Caco-2 (cell line): ENCODE data around the gene TTC39A. TPM values are rescaled to one million over a fixed set of nuclear protein-coding genes. Genes with fewer than 3 reads are reported as not detected.

ENCODE experiments used
- BruUV-seq: library from RNA; stranded (reverse); fragments of 400-500 nt; replicated peaks from 2 replicates; lab custom pipeline; 2021; lab: Mats Ljungman, UMichigan
- CTCF ChIA-PET: fragments of 300-600 bp; sonication (Branson Sonifier 250); formaldehyde crosslinking; loops from one replicate; lab custom pipeline; 2022; ENCODE audit warnings: antibody characterized with exemption; lab: Charles Lee
- POLR2A ChIA-PET: fragments of 300-600 bp; sonication (Branson Sonifier 250); formaldehyde crosslinking; loops from one replicate; lab custom pipeline; 2022; ENCODE audit warnings: antibody characterized with exemption; lab: Charles Lee
- DNase-seq, 2 experiments: peaks; one replicate each; pipeline versions ENCODE4 v3.0.0 to v3.0.0-alpha.2; 2020 to 2022
- H3K27me3 ChIP-seq: replicated peaks from 2 replicates; pipeline ENCODE4 v1.6.0; 2011; ENCODE audit warnings: low read length; ENCODE audit not compliant: control insufficient read depth, insufficient read depth
- H3K36me3 ChIP-seq: 2 replicates; pipeline ENCODE4 v1.5.1; 2011; ENCODE audit warnings: low read length; ENCODE audit not compliant: control insufficient read depth, insufficient read depth
- H3K4me1 ChIP-seq: fragments of 250-450 bp; sonication (Bioruptor Pico); 2 replicates; pipeline ENCODE4 v1.5.1; 2020; ENCODE audit warnings: mild to moderate bottlenecking
- H3K4me3 ChIP-seq: 2 replicates; pipeline ENCODE4 v1.5.1; 2011; ENCODE audit warnings: low read depth, mild to moderate bottlenecking, control low read depth, low read length
- H3K9me3 ChIP-seq: fragments of 250-450 bp; sonication (Bioruptor Pico); 2 replicates; pipeline ENCODE4 v1.5.1; 2020; ENCODE audit warnings: mild to moderate bottlenecking, moderate library complexity
- H3K27ac Mint-ChIP-seq: one replicate; pipeline ENCODE4 v1.8.0; 2022; ENCODE audit warnings: mixed read lengths; ENCODE audit not compliant: unreplicated experiment
- H3K27me3 Mint-ChIP-seq: one replicate; pipeline ENCODE4 v1.8.0; 2022; ENCODE audit warnings: mixed read lengths; ENCODE audit not compliant: insufficient read depth, unreplicated experiment
- H3K36me3 Mint-ChIP-seq: one replicate; pipeline ENCODE4 v1.8.0; 2022; ENCODE audit warnings: mild to moderate bottlenecking, mixed read lengths; ENCODE audit not compliant: insufficient read depth, unreplicated experiment
- H3K4me1 Mint-ChIP-seq: one replicate; pipeline ENCODE4 v1.8.0; 2022; ENCODE audit warnings: low read depth, mixed read lengths; ENCODE audit not compliant: unreplicated experiment
- H3K4me3 Mint-ChIP-seq: one replicate; pipeline ENCODE4 v1.8.0; 2022; ENCODE audit warnings: mild to moderate bottlenecking, moderate library complexity, mixed read lengths; ENCODE audit not compliant: unreplicated experiment
- H3K9me3 Mint-ChIP-seq: one replicate; pipeline ENCODE4 v1.8.0; 2022; ENCODE audit warnings: mixed read lengths; ENCODE audit not compliant: unreplicated experiment
- CTCF ChIP-seq, 2 experiments: fragments of 200-600 bp in 1 of 2; IDR thresholded peaks; 1 replicate in 1 of 2; 2 replicates in 1 of 2; pipeline versions ENCODE4 v1.5.1 to v1.8.0; 2011 to 2022; ENCODE audit warnings: antibody characterized with exemption in 1 of 2, control low read depth in 1 of 2, inconsistent platforms in 1 of 2, low read depth in 1 of 2, low read length in 1 of 2, mild to moderate bottlenecking in 1 of 2, moderate library complexity in 1 of 2; ENCODE audit not compliant: insufficient read depth in 1 of 2, severe bottlenecking in 1 of 2, unreplicated experiment in 1 of 2
- intact Hi-C: fragments of 100-400 bp; cut with micrococcal nuclease; formaldehyde crosslinking; loops from one replicate; pipeline ENCODE4 v1.10.0; 2022; ENCODE audit not compliant: unreplicated experiment
- total RNA-seq: library from RNA; stranded (reverse); gene quantifications from 2 replicates; pipeline ENCODE4 v1.2.3, GENCODE V29; 2022

TTC39A gene
- total RNA-seq, 1 experiment from 2014 or later, result 21.0 TPM

GRCh38 chr1:51242546-51242945 is 87.8 kb downstream of the TTC39A start:
- no peaks in the 10 kb centered on the region for H3K27me3 ChIP-seq
- Mint-ChIP-seq H3K4me3 (no peak overlapping the region), H3K36me3 (no peaks in the 10 kb centered on the region), H3K27ac (no peak overlapping the region), H3K27me3 (no peaks in the 10 kb centered on the region), H3K4me1 (peaks cover 12% of the 10 kb centered on the region), H3K9me3 (no peaks in the 10 kb centered on the region)
- no peak for DNase-seq
- no peak for TF ChIP-seq CTCF (IDR thresholded peaks at IDR 0.05; ENCODE audit: insufficient read depth in 1 of 2, low read depth in 1 of 2, low read length in 1 of 2, severe bottlenecking in 1 of 2, unreplicated experiment in 1 of 2)
- POLR2A ChIA-PET, result no interaction called here
- no TSS peak for BruUV-seq
- no peak overlapping the region for H3K4me3 ChIP-seq
- intact Hi-C loops, result no loop called here
- CTCF ChIA-PET, result no interaction called here
- H3K9me3 ChIP-seq, result no peaks in the 10 kb centered on the region
- H3K4me1 ChIP-seq, result no peaks in the 10 kb centered on the region
- H3K36me3 ChIP-seq, result no peaks in the 10 kb centered on the region

GRCh38 chr1:51241119-51241518 is 89.2 kb downstream of the TTC39A start:
- Mint-ChIP-seq H3K27me3 (no peaks in the 10 kb centered on the region), H3K9me3 (no peaks in the 10 kb centered on the region), H3K36me3 (no peaks in the 10 kb centered on the region), H3K4me3 (no peak overlapping the region), H3K4me1 (peaks cover 12% of the 10 kb centered on the region), H3K27ac (no peak overlapping the region)
- CTCF ChIA-PET, result no interaction called here
- Histone ChIP-seq H3K27me3 (no peaks in the 10 kb centered on the region), H3K36me3 (no peaks in the 10 kb centered on the region), H3K4me3 (no peak overlapping the region), H3K4me1 (no peaks in the 10 kb centered on the region), H3K9me3 (no peaks in the 10 kb centered on the region)
- TF ChIP-seq CTCF (IDR thresholded peaks at IDR 0.05; ENCODE audit: insufficient read depth in 1 of 2, low read depth in 1 of 2, low read length in 1 of 2, severe bottlenecking in 1 of 2, unreplicated experiment in 1 of 2), result no peak
- no TSS peak for BruUV-seq
- POLR2A ChIA-PET, result no interaction called here
- intact Hi-C loops, result no loop called here
- DNase-seq, result no peak

- ChIA-PET POLR2A (no interaction called here), CTCF (no interaction called here)
- Histone ChIP-seq H3K36me3 (no peaks in the 10 kb centered on the region), H3K4me3 (no peak overlapping the region), H3K27me3 (no peaks in the 10 kb centered on the region), H3K9me3 (no peaks in the 10 kb centered on the region), H3K4me1 (no peaks in the 10 kb centered on the region)
- Mint-ChIP-seq H3K9me3 (no peaks in the 10 kb centered on the region), H3K36me3 (no peaks in the 10 kb centered on the region), H3K27me3 (no peaks in the 10 kb centered on the region), H3K27ac (no peak overlapping the region), H3K4me3 (no peak overlapping the region), H3K4me1 (peaks cover 12% of the 10 kb centered on the region)
- no peak for DNase-seq
- no TSS peak for BruUV-seq
- intact Hi-C loops, result no loop called here
- TF ChIP-seq CTCF (IDR thresholded peaks at IDR 0.05; ENCODE audit: insufficient read depth in 1 of 2, low read depth in 1 of 2, low read length in 1 of 2, severe bottlenecking in 1 of 2, unreplicated experiment in 1 of 2), result no peak
Measured at GRCh38 chr1:51240084-51240483, 90.3 kb downstream of the TTC39A start.
